ENCODE data around the gene ARID3A. TPM values are rescaled to one million over a fixed set of nuclear protein-coding genes. Genes with fewer than 3 reads are reported as not detected.
A peak's percentile ranks its signal among the peaks of the same experiment; 100 is the strongest.

ARID3A gene
- total and polyA plus RNA-seq, 2 of the 13 experiments (the other 11 are each of a cell fraction or from before 2014, with no cell fraction given), result 71.3 to 77.9 TPM

- in situ Hi-C loops (cut with HindIII; ENCODE audit: extremely low pct_ligation_motif_present, low pct_unique_long_range_greater_than_20kb) (no loop called here), intact Hi-C loops (cut with micrococcal nuclease; ENCODE audit: unreplicated experiment) (loop anchor here (2.0 kb wide), 1 partner anchor 18 kb away; no protein-coding TSS in a partner anchor)
- Histone ChIP-seq H3K4me3 (replicated peaks in 1 of 3; ENCODE audit: insufficient read depth in 1 of 3, low read depth in 2 of 3, low read length in 3 of 3) (peak overlapping the region in 1 of 3 experiments; percentile 53; a peak in 1 of 6 replicates), H3K9ac (ENCODE audit: insufficient read depth, low read depth, low read length) (no peak overlapping the region), H3K27me3 (ENCODE audit: control insufficient read depth in 1 of 2, insufficient read depth in 2 of 2, low read length in 2 of 2) (no peaks in the 10 kb centered on the region), H3K79me2 (ENCODE audit: insufficient read depth, low read length) (peaks cover 80% of the 10 kb centered on the region), H2AFZ (ENCODE audit: low read length) (no peak overlapping the region), H3K27ac (ENCODE audit: extremely low read length, insufficient read depth, low read length) (peak overlapping the region; percentile 55), H3K4me1 (ENCODE audit: insufficient read depth, low read length) (peaks cover 91% of the 10 kb centered on the region), H3K36me3 (replicated peaks in 1 of 2; ENCODE audit: control insufficient read depth in 1 of 2, insufficient read depth in 2 of 2, low read length in 2 of 2) (peaks cover 21 to 63% of the 10 kb centered on the region in 2 experiments; a peak in 4 of 5 replicates), H3K4me2 (ENCODE audit: low read depth, low read length) (peak overlapping the region; percentile 46), H3K9me3 (ENCODE audit: low read length) (no peaks in the 10 kb centered on the region), H4K20me1 (ENCODE audit: insufficient read depth, low read length) (peaks cover 48% of the 10 kb centered on the region; the same call in 1 of the 2 replicates)
- no TSS peak for BruUV-seq (replicated peaks)
- ChIA-PET CTCF (ENCODE audit: low intra/inter-chr PET ratio, low total read pairs) (no interaction called here), POLR2A (interaction anchor here (0.7 to 2.5 kb wide), 6 partner anchors 10 to 45 kb away, joined by 3 to 28 read pairs (median 4); no protein-coding TSS in a partner anchor)
- DNase-seq (ENCODE audit: low spot score), result peak; percentile 88
- 66% methylated on average over 10 of the region's 31 CpGs for WGBS (ENCODE audit: low lambda C conversion rate)
- peak; percentile 89 for ATAC-seq
- FAIRE-seq, result no peak
- TF ChIP-seq SKIL (CRISPR knock-in tag; IDR thresholded peaks at IDR 0.05; ENCODE audit: borderline replicate concordance) (peak; percentile 98), ZSCAN30 (CRISPR knock-in tag; IDR thresholded peaks at IDR 0.05) (0 out of 2 replicates have a peak, but pooled peaks have one; percentile 58), ZNF230 (CRISPR knock-in tag; IDR thresholded peaks at IDR 0.05) (peak; percentile 43; the same call in 1 of the 2 replicates), ZNF878 (CRISPR knock-in tag; IDR thresholded peaks at IDR 0.05) (peak; percentile 88), NFIC (IDR thresholded peaks at IDR 0.05; ENCODE audit: low read length) (no peak; the same call in 1 of the 2 replicates), ZFX (CRISPR knock-in tag; IDR thresholded peaks at IDR 0.05; ENCODE audit: low read depth) (peak; percentile 93), ZNF253 (CRISPR knock-in tag; IDR thresholded peaks at IDR 0.05; ENCODE audit: borderline replicate concordance) (peak; percentile 41; the same call in 1 of the 2 replicates), TBL1XR1 (IDR thresholded peaks at IDR 0.05; ENCODE audit: borderline replicate concordance, low read length, partially characterized antibody) (peak; percentile 28), THAP7 (CRISPR knock-in tag; IDR thresholded peaks at IDR 0.05) (peak; percentile 75; the same call in 1 of the 2 replicates), ZNF274 (CRISPR knock-in tag; IDR thresholded peaks at IDR 0.05) (peak; percentile 49; the same call in 1 of the 2 replicates), TFDP1 (CRISPR knock-in tag; IDR thresholded peaks at IDR 0.05; ENCODE audit: borderline replicate concordance) (peak; percentile 87; the same call in 1 of the 2 replicates), ARID4A (CRISPR knock-in tag; IDR thresholded peaks at IDR 0.05; ENCODE audit: borderline replicate concordance) (peak; percentile 99), ZSCAN12 (CRISPR knock-in tag; IDR thresholded peaks at IDR 0.05) (peak; percentile 78; the same call in 1 of the 2 replicates), MIER2 (CRISPR knock-in tag; IDR thresholded peaks at IDR 0.05) (peak; percentile 57; the same call in 1 of the 2 replicates)
These were observed 9.1 kb downstream of the ARID3A start for GRCh38 chr19:934865-935479.

All from HepG2 (cell line).